Fibroblast of mammary gland (primary cell): ENCODE measurements around the gene TINAG.

Source experiments
- DNase-seq: peaks from one replicate; pipeline ENCODE4 v3.0.0-alpha.2; 2010; ENCODE audit warnings: low read depth
- H3K4me3 ChIP-seq: 2 replicates; pipeline ENCODE4 v1.5.1; 2011; ENCODE audit warnings: low read depth, mild to moderate bottlenecking, low read length, moderate library complexity; ENCODE audit not compliant: control insufficient read depth
- CTCF ChIP-seq: conservative IDR thresholded peaks from 2 replicates; pipeline ENCODE4 v1.5.1; 2011; ENCODE audit warnings: low read depth, low read length, inconsistent platforms; ENCODE audit not compliant: control insufficient read depth, insufficient read depth

TINAG gene

DNA sequence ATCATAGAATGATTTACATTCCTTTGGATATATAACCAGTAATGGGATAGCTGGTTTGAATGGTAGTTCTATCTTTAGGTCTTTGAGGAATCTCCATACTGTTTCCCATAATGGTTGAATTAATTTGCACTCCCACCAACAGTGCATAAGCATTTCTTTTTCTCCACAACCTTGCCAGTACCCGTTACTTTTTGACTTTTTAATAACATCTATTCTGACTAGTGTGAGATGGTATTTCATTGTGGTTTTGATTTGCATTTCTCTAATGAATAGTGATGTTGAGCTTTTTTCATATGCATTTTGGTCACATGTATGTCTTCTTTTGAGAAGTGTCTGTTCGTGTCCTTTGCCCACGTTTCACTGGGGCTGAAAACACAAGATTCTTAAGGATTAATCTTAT lies 107.3 kb downstream of the TINAG start:
- TF ChIP-seq CTCF = no peak
- no peak overlapping the region for H3K4me3 ChIP-seq
- DNase-seq = no peak

GRCh38 chr6:54419885-54420284 lies 111.6 kb downstream of the TINAG start:
- no peak overlapping the region for H3K4me3 ChIP-seq
- TF ChIP-seq CTCF = no peak
- DNase-seq = peak; percentile 94

- TF ChIP-seq CTCF = no peak
- no peak for DNase-seq
Observed at GRCh38 chr6:54426995-54427394, 118.8 kb downstream of the TINAG start.

DNA sequence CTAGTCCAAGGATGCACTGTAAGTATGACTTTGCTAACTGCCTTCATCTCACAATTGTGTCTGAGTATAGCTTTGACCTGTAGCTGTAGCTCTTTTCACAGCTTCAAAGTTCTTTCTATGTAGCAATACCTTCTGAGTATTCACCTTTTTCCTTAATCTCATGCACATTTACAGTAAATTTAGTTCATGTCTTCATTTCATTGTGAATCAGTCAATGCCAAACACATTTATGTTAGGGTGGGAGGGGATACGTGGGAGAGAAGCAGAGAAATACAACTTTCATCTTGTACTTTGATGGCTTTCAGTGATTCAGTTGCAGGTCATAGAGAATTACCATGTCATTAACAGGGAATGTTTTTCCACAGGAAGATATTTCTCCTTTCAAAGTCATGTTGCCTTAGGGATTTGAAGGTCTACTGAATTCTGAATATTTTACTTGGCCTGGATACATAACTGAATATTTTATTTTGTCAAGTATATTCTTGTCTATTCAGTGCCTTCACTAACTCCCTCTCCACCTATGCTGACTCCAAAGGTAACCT lies 119.2 kb downstream of the TINAG start:
- H3K4me3 ChIP-seq = no peak overlapping the region
- DNase-seq = peak; percentile 51
- TF ChIP-seq CTCF = no peak

More at GRCh38 chr6:54426995-54427394, 118.8 kb downstream of the TINAG start:
- no peak overlapping the region for H3K4me3 ChIP-seq

GRCh38 chr6:54428431-54428830 lies 120.2 kb downstream of the TINAG start:
- no peak for DNase-seq
- no peak overlapping the region for H3K4me3 ChIP-seq
- no peak for TF ChIP-seq CTCF

DNA sequence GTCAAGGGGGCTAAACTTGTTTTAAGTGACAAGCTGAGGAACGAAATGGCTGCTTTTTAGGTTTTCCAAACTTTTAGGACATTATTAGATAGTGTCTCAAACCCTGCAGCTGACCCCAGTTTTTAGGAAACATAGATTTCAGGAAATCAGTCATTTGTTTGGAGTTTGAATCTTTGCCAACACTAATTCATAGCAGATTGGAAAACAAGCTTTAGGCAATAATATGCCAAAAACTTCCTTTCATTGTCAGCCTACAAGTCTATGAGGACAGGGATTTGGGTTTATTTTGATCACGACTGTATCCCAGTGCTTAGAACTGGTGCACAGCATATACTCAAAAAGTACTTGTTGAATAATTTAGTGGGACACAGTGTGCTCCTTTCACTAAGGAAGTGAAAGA lies 123.2 kb downstream of the TINAG start:
- DNase-seq = peak; percentile 75
- no peak overlapping the region for H3K4me3 ChIP-seq
- TF ChIP-seq CTCF = no peak
